Mucosa of stomach (tissue), 1 donor: Measurements from ENCODE around the gene GYS2.

Experiments used
- H3K27me3 ChIP-seq: one replicate; pipeline ENCODE4 v1.7.0; 2013; ENCODE audit warnings: mild to moderate bottlenecking, low read length; ENCODE audit not compliant: control insufficient read depth, insufficient read depth
- H3K36me3 ChIP-seq: one replicate; pipeline ENCODE4 v1.7.0; 2013; ENCODE audit warnings: low read length; ENCODE audit not compliant: control insufficient read depth, insufficient read depth
- H3K4me1 ChIP-seq: one replicate; pipeline ENCODE4 v1.7.0; 2013; ENCODE audit warnings: mild to moderate bottlenecking, low read length; ENCODE audit not compliant: control insufficient read depth, insufficient read depth
- H3K4me3 ChIP-seq: one replicate; pipeline ENCODE4 v1.7.0; 2013; ENCODE audit warnings: low read length
- H3K9ac ChIP-seq: one replicate; pipeline ENCODE4 v1.7.0; 2013; ENCODE audit warnings: mild to moderate bottlenecking, low read length, moderate library complexity
- H3K9me3 ChIP-seq: one replicate; pipeline ENCODE4 v1.7.0; 2013; ENCODE audit warnings: mild to moderate bottlenecking, low read length, moderate library complexity; ENCODE audit not compliant: control insufficient read depth
- donor health status: Pancreatic carcinoma.

GYS2 gene

DNA sequence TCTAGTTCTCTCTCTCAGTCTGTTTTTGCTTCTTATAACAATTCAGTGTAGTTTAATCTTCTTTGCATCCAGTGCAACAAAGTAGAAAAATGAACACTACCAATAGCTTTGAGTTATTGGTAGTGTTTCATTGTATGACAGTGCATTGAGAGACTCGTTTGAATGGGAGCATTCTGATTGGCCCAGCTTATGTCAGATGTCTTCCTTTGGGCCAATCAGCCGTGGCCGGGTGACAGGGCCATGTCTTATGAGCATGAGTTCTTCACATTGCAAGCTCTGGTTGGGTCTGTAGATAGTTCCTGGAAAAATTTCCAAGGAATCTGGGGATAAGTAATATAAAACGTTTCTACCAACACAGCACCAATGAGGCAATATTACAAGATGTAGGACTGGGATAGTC lies 36.5 kb downstream of the GYS2 start:
- H3K9me3 ChIP-seq: no peaks in the 10 kb centered on the region
- no peak overlapping the region for H3K9ac ChIP-seq
- H3K4me3 ChIP-seq: no peak overlapping the region
- H3K27me3 ChIP-seq: no peaks in the 10 kb centered on the region
- no peaks in the 10 kb centered on the region for H3K36me3 ChIP-seq
- H3K4me1 ChIP-seq: no peaks in the 10 kb centered on the region

DNA sequence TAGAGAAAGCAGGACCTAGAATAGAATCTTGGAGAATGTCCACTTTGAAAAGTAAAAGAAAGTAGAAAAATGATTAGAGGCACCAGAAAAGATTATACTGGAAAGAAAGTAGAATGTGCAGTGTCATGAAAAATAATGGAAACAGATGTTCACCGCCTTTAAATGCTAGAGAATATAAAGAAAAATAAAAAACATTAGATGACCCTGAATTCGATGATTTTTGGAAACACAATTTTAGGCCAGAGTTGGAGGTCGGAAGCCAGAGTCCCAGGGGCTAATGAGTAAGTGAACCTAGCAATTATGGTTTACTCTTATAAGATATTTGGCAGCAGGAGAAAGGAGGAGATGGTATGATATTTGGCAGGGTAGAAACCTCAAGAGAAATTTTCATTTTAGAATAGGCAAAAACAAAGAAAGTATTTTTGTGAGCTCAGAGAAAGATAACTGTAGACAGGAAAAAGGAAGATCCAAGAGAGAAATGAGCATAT lies 37.7 kb downstream of the GYS2 start:
- H3K9ac ChIP-seq: no peak overlapping the region

DNA sequence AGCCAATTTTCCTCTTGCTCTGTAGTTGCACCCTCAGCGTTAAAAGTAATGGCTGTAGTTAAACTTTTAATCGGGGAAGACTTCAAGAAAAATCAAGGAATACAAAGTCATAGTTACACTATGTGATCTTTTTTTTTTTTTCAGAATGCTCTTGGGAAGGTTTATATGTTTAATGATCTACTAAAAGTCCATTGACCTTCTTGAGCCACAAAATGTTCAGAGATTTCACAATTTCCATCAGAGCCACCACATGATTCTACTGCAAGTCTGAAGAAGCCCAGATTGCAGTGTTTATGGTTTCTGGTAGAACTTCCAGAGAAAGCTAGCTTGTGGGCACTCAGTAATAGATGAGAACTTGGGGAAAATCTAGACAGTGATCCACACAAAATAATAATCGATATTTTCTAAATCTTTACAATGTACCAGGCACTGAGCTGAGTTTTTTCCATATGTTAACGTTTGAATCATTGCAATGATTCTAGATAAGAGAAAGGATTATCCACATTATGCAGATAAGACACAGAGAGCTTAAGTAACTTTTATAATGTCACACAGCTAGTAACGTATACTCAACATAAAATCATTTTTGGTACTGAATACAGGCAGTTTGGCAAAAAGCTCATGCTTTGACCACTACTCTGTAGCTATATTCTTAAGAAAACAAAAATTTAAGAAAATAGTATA lies 38.3 kb downstream of the GYS2 start:
- Histone ChIP-seq H3K9ac (no peak overlapping the region), H3K27me3 (no peaks in the 10 kb centered on the region), H3K4me1 (no peaks in the 10 kb centered on the region), H3K36me3 (no peaks in the 10 kb centered on the region), H3K4me3 (no peak overlapping the region), H3K9me3 (no peaks in the 10 kb centered on the region)

More for the DNA sequence above, 37.7 kb downstream of the GYS2 start:
- Histone ChIP-seq H3K4me3 (no peak overlapping the region), H3K36me3 (no peaks in the 10 kb centered on the region), H3K27me3 (no peaks in the 10 kb centered on the region), H3K4me1 (no peaks in the 10 kb centered on the region), H3K9me3 (no peaks in the 10 kb centered on the region)

DNA sequence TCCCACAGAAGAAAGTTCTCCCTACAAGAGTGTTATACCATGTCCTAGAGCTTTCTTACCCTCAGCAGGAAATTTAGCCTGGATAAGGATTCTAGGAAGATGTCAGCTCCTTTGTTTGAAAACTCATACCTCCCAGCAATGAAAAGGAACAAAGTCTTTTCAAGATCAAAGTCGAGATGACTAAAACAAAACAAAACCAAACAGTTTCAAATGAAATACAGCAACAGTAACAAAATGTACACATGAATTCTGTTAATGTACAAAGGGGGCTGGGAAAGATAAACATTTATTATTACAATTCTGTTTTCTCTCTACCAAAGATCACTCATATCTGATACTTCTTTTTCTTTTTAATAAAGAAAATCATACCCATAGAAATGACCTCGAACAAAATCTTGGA lies 41.8 kb downstream of the GYS2 start:
- H3K4me3 ChIP-seq: no peak overlapping the region
- H3K4me1 ChIP-seq: no peaks in the 10 kb centered on the region
- H3K36me3 ChIP-seq: no peaks in the 10 kb centered on the region
- H3K9ac ChIP-seq: no peak overlapping the region
- no peaks in the 10 kb centered on the region for H3K27me3 ChIP-seq
- H3K9me3 ChIP-seq: no peaks in the 10 kb centered on the region

DNA sequence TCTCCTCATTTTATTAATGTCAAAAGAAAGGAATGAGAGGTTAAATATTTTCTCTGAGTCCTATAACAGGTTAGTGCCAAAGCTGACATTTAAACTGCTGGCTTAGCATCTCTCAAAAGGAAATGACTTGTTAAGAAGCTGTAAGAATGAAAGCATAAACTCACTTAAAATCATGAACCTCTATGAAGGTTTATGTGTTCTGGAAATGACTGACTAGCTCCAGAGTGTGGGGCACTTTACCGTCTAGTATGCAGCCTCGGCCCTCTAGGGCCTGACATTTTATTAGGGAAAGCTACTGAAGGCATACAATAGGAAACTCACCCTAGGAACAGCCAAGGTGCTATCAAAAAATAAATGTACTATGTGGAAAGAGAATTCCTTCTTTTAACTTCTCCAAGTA lies 43.5 kb downstream of the GYS2 start:
- no peak overlapping the region for H3K4me3 ChIP-seq
- no peaks in the 10 kb centered on the region for H3K9me3 ChIP-seq
- H3K27me3 ChIP-seq: no peaks in the 10 kb centered on the region
- H3K4me1 ChIP-seq: no peaks in the 10 kb centered on the region
- H3K9ac ChIP-seq: no peak overlapping the region
- H3K36me3 ChIP-seq: no peaks in the 10 kb centered on the region

DNA sequence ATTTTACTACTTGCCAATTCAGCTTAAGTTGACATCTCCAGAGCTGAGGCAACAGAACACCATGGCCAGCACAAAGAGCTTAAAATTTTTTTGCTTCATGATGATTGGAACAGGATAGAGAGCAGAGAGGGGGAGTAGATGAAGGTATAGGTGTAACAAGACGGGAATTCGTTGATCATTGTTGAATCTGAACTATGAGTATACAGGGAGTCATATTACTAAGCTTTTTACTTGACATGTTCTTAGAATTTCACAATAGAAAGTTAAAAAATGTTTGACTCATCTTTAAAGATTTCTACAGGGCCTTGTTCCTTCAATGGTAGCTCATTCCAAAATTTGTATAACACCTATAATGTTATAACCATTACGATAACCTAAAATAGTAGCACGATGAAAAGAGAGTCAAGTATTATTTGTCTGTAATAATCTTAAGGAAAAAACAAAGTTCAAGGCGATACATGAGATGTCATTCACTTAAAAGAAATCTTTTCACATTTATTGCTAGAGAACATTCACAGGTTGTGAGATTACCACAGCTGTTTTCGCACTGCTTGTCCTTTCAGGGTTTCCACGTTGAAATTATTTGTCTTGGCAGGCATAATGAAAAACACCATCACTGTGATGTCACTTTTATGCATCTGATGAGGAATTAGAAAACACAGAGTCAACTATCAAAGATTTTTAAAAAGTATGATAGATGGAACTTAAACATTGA lies 44.6 kb downstream of the GYS2 start:
- H3K9ac ChIP-seq: no peak overlapping the region
- H3K36me3 ChIP-seq: no peaks in the 10 kb centered on the region
- no peaks in the 10 kb centered on the region for H3K4me1 ChIP-seq
- no peaks in the 10 kb centered on the region for H3K9me3 ChIP-seq
- no peaks in the 10 kb centered on the region for H3K27me3 ChIP-seq
- no peak overlapping the region for H3K4me3 ChIP-seq

DNA sequence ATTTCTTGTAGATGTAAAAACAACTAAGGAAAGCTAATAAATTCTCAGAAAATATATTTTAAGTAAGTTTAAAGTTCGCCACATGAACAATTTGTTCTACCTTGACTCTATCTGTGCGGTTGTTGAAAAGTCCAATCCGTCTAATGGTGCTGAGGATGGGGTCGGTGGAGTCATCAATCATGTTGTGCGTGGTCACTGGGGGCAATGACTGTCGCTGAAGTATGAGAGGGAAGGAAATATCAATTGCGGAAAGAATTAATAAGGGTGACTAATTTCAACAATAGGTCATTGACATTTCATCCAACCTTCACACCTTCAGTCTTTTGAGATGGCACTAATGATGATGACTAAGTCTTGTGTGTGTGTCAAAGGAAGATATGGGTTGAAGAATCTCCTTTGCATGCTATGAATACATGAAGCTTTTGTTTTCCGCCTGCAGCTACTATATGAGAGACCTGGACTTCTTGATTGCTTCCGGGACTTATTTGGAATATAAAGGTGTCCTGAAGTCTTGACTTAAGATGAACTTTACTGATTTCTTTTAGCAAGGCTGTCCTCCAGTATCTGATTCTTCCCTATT lies 46.5 kb downstream of the GYS2 start:
- Histone ChIP-seq H3K4me3 (no peak overlapping the region), H3K9ac (no peak overlapping the region), H3K4me1 (no peaks in the 10 kb centered on the region), H3K36me3 (no peaks in the 10 kb centered on the region), H3K27me3 (no peaks in the 10 kb centered on the region), H3K9me3 (no peaks in the 10 kb centered on the region)

DNA sequence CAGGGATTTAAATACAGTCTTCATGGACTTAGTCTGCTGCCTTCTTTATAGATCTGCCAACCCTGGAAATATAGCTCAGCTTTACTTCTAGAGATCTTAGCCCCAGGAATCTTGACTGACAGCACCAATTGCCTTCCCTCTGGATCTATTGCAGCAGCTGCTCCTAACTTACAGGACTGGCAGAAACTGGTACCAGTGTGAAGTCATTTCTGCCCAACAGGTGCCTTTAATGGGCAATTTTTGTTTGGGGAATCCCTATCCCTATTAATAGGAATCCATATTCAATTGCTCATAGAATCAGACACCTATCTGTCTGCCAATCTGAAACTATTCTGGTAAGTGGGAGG lies 51.3 kb downstream of the GYS2 start:
- Histone ChIP-seq H3K4me3 (no peak overlapping the region), H3K4me1 (no peaks in the 10 kb centered on the region), H3K36me3 (no peaks in the 10 kb centered on the region), H3K27me3 (no peaks in the 10 kb centered on the region), H3K9ac (no peak overlapping the region), H3K9me3 (no peaks in the 10 kb centered on the region)

DNA sequence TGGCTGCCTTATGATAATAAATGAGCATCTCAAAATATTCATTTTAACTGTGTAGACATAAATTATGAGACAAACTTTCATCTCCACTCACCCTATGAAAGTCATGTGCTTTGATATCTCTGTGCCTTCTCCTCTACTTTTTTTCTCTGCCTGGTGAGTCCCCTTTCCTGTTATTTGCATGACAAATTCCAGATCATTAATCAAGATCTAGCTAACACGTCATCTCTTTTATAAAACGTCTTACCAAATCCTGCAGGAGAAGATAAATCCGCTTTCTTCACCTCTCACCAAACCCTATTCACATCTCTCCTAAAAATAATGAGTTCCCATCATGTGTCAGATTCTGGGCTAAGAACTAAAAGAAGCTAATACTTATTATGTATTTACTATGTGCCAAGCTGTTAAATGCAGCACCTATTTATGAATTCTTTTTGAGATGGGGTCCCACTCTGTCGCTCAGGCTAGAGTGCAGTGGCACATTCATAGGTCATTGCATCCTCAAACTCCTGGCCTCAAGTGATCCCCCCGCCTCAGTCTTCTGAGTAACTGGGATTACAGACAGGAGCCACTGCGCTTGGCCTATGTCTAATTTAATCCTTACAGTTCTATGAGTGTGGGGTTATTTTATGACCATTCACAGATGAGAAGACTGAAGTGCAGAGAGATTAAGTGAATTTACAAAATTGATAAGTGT lies 51.9 kb downstream of the GYS2 start:
- Histone ChIP-seq H3K9ac (no peak overlapping the region), H3K4me3 (no peak overlapping the region), H3K27me3 (no peaks in the 10 kb centered on the region), H3K36me3 (no peaks in the 10 kb centered on the region), H3K9me3 (no peaks in the 10 kb centered on the region), H3K4me1 (no peaks in the 10 kb centered on the region)

DNA sequence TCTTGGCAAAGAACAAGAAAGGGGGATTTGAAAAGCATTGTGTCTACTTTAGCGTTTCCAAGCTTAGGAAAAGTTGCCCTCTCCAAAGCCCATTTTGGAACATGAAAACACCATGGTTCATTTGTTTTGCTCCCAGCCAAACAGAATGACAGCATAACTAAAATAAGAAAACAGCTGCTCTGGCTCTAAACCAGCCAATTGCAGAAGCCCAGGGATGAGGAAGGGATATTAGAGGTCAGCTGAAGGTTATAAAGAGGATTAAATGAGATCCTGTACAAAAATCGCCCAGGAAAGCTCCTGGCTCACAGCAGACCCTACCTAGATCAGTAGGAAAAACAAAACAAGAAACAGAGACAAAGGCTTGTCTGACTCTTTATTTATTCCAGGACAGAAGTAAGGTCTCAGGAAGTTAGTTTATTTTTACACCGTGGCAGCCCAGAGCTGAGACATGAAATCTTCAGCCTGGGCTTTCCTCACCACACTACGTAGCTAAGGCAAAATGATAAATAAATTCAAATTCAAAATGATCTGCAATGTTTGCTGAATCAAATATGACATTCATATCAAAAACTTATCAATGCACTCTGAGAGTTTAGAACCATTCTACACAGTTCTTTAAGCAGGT lies 52.7 kb downstream of the GYS2 start:
- Histone ChIP-seq H3K36me3 (no peaks in the 10 kb centered on the region), H3K9me3 (no peaks in the 10 kb centered on the region), H3K27me3 (no peaks in the 10 kb centered on the region), H3K4me3 (no peak overlapping the region), H3K4me1 (no peaks in the 10 kb centered on the region), H3K9ac (no peak overlapping the region)

DNA sequence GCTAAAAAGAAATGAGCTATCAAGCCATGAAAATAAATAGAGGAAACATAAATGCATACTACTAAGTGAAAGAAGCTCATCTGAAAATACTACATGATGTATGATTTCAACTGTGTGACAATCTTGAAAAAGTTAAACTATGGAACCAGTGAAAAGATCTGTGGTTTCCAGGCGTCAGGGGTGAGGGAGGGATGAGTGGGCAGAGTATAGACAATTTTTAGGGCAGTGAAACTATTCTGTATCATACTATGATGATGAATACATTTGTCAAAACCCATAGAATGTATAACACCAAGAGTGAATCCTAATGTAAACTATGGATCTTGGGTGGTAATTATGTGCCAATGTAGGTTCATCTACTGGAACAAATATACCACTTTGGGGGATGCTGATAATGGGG lies 57.2 kb downstream of the GYS2 start:
- Histone ChIP-seq H3K9me3 (no peaks in the 10 kb centered on the region), H3K27me3 (no peaks in the 10 kb centered on the region), H3K4me1 (no peaks in the 10 kb centered on the region), H3K4me3 (no peak overlapping the region), H3K9ac (no peak overlapping the region), H3K36me3 (no peaks in the 10 kb centered on the region)

DNA sequence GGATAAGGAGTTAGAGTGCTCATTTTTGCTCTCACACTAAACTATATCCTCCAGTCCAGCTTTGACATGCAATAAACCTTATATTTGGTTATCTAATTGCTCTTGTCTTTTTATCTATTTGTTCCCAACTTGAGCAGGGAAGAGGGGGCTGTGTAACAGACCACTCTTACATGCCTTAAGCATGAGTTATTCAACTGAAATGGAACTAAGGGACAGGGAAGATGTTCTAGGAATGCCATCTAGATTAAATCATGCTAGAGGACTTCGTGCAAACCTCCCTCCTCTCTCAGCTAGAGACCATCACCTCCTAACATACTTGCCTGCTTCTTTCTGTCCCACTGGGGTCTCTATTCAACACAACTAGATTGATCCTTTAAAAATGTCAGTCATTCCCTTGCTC lies 57.9 kb downstream of the GYS2 start:
- no peaks in the 10 kb centered on the region for H3K27me3 ChIP-seq
- no peaks in the 10 kb centered on the region for H3K36me3 ChIP-seq
- no peak overlapping the region for H3K9ac ChIP-seq
- H3K9me3 ChIP-seq: no peaks in the 10 kb centered on the region
- H3K4me3 ChIP-seq: no peak overlapping the region
- no peaks in the 10 kb centered on the region for H3K4me1 ChIP-seq
